ENCODE data around the gene PHC3. TPM values are rescaled to one million over a fixed set of nuclear protein-coding genes. Genes with fewer than 3 reads are reported as not detected.

Gene PHC3
- total RNA-seq, 1 donor, result 65.6 TPM

DNA sequence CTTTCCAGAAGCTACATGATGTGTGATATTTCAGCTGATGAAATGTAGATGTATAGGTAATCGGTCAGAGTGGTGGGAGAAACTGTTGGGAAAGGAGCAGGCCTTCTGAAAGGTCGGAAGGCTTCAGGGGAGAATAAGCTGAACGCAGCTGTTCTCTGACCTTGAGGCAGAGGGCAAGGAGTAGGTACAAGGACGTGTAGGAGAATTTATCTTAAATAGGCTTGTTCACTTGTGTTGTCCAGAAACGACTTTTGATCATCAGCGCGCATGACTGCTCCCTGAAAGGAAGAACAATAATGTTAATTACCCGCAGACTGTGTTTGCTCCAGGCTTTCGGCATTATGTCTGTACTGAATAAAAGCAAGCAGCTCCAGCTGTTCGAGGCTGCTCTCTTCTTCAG, 104.2 kb downstream of the PHC3 start:
- TF ChIP-seq, protein P1, sequence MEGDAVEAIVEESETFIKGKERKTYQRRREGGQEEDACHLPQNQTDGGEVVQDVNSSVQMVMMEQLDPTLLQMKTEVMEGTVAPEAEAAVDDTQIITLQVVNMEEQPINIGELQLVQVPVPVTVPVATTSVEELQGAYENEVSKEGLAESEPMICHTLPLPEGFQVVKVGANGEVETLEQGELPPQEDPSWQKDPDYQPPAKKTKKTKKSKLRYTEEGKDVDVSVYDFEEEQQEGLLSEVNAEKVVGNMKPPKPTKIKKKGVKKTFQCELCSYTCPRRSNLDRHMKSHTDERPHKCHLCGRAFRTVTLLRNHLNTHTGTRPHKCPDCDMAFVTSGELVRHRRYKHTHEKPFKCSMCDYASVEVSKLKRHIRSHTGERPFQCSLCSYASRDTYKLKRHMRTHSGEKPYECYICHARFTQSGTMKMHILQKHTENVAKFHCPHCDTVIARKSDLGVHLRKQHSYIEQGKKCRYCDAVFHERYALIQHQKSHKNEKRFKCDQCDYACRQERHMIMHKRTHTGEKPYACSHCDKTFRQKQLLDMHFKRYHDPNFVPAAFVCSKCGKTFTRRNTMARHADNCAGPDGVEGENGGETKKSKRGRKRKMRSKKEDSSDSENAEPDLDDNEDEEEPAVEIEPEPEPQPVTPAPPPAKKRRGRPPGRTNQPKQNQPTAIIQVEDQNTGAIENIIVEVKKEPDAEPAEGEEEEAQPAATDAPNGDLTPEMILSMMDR (IDR thresholded peaks at IDR 0.05; ENCODE audit: insufficient read depth, low read length), result no peak
- DNase-seq (ENCODE audit: low read depth), result no peak
- H3K4me3 ChIP-seq (ENCODE audit: low read depth, low read length), result no peak overlapping the region

DNA sequence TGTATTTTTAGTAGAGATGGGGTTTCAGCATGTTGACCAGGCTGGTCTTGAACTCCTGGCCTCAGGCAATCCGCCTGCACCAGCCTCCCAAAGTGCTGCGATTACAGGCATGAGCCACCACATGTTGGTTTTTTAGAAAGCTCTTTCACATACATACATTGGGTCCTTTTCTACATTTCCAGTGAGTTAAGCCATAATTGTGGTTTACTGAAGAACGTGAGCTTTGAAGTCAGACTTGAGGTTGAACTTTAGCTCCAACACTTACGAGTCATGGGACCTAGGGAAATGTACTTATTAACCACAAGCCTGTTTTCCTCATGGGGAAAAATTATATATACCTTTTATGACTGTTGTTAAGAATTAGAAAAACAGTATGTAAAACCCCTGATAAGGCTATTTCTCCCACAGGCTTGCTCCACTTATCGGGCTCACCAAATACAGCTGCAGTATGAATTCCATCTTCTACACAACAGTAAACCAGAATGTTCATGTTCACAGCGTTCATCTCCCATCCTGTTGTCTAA, 104.8 kb downstream of the PHC3 start:
- DNase-seq (ENCODE audit: low read depth), result peak; percentile 45
- H3K4me3 ChIP-seq (ENCODE audit: low read depth, low read length), result no peak overlapping the region
- TF ChIP-seq, protein P1 (IDR thresholded peaks at IDR 0.05; ENCODE audit: insufficient read depth, low read length), result no peak

- DNase-seq (ENCODE audit: low read depth), result no peak
- TF ChIP-seq, protein P1 (IDR thresholded peaks at IDR 0.05; ENCODE audit: insufficient read depth, low read length), result no peak
- no peak overlapping the region for H3K4me3 ChIP-seq (ENCODE audit: low read depth, low read length)
Measured at GRCh38 chr3:170075441-170076091, 106.0 kb downstream of the PHC3 start.

DNA sequence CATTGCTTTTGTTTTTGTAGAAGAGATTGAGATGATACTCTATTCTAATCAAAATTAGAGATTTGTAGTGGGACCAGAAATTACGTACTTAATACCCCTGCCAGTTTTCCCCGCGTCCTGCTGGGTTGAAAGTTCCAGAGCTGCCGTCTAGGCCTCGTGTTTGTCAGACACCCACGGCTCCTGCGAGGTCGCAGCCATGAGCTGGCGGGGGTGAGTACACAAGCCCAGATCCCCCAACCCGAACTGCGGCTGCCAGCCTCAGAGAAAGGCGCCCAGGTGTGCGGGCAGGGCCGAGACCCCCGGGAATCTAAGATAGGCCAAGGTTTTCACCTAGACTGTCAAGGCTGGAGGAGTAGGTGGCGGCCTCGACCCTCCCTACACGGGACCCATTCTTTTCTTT, 117.4 kb downstream of the PHC3 start:
- DNase-seq (ENCODE audit: low read depth), result no peak
- H3K4me3 ChIP-seq (ENCODE audit: low read depth, low read length), result no peak overlapping the region
- TF ChIP-seq, protein P1 (IDR thresholded peaks at IDR 0.05; ENCODE audit: insufficient read depth, low read length), result no peak

DNA sequence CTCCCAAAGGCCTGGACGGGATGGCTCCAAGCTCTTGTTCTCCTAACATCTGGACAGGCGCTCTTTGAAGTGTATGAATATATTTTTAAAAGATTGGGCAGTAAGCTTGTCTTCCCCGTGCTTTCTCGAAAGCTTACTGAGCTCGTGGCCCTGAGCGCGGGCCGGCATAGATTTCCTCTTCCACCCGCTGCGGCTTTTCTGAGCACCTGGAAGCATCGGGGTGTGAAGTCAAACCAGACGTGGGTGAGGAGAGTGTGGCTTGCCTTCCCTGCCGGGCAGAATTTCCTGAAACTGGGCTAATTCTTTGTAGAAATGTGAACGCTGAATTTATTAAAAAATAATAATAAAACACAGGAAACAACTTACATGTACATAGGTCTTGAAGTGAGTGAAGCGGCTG, 117.8 kb downstream of the PHC3 start:
- H3K4me3 ChIP-seq (ENCODE audit: low read depth, low read length), result no peak overlapping the region
- no peak for DNase-seq (ENCODE audit: low read depth)
- TF ChIP-seq, protein P1 (IDR thresholded peaks at IDR 0.05; ENCODE audit: insufficient read depth, low read length), result no peak

DNA sequence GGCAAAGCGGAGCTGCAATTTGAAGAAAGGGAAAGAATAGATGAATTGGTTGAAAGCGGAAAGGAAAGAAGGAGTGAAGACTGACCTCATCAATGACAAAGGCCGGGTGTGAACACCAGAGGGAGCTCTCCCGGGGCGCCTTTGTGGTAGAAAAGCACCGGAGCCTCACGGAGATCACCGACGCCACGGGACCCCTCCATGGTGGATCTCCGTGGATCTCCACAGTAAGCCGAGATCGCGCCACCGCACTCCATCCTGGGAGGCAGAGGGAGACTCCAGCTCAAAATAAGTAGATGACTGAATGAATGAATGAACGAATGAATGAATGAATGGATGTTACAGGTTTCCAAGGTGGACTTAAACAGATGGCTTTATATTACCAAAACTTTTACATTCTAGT, 118.8 kb downstream of the PHC3 start:
- TF ChIP-seq, protein P1 (IDR thresholded peaks at IDR 0.05; ENCODE audit: insufficient read depth, low read length), result no peak
- no peak overlapping the region for H3K4me3 ChIP-seq (ENCODE audit: low read depth, low read length)
- no peak for DNase-seq (ENCODE audit: low read depth)

DNA sequence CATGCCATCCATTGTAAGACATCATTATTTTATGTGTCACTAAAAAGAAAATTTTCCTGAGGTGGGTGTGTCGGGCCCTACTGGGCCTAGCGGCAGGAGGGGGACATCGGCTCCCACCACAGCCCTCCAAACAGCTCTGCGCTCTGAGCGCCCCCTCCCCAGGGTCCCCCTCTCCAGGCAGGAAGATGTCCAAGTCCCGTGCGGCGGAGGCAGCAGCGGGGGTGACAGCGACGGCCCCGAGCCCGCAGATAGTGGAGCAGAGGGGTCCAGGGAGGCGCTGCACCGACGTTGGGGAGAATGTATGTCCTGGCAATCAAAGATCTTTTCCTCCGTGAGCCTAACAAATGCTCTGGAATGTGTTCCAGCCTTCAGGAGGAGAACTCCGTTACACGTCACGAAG, 119.5 kb downstream of the PHC3 start:
- no peak for DNase-seq (ENCODE audit: low read depth)
- TF ChIP-seq, protein P1 (IDR thresholded peaks at IDR 0.05; ENCODE audit: insufficient read depth, low read length), result no peak

More for the DNA sequence above, 119.5 kb downstream of the PHC3 start:
- no peak overlapping the region for H3K4me3 ChIP-seq (ENCODE audit: low read depth, low read length)
